Measurements from ENCODE around the gene RNF175.

RNF175 gene

GRCh38 chr4:153784166-153784699 lies 24.4 kb upstream of the RNF175 start:
- no peak for DNase-seq

GRCh38 chr4:153782581-153782980 lies 22.8 kb upstream of the RNF175 start:
- DNase-seq: no peak

GRCh38 chr4:153781717-153782416 lies 22.0 kb upstream of the RNF175 start:
- DNase-seq: no peak

- no peak for DNase-seq
These were observed 21.5 kb upstream of the RNF175 start for GRCh38 chr4:153781280-153781679.

- no peak for DNase-seq
These were observed 21.1 kb upstream of the RNF175 start for GRCh38 chr4:153780876-153781275.

GRCh38 chr4:153780221-153780620 lies 20.4 kb upstream of the RNF175 start:
- no peak for DNase-seq

GRCh38 chr4:153778383-153778782 lies 18.6 kb upstream of the RNF175 start:
- no peak for DNase-seq

- DNase-seq: no peak
These were observed 17.6 kb upstream of the RNF175 start for GRCh38 chr4:153777421-153777820.

- DNase-seq: no peak
These were observed 16.8 kb upstream of the RNF175 start for GRCh38 chr4:153776601-153777000.

- DNase-seq: no peak
These were observed 13.4 kb upstream of the RNF175 start for GRCh38 chr4:153773236-153773690.

GRCh38 chr4:153771046-153771445 lies 11.2 kb upstream of the RNF175 start:
- DNase-seq: peak; percentile 47

- DNase-seq: no peak
These were observed 6.9 kb upstream of the RNF175 start for GRCh38 chr4:153766758-153767157.

GRCh38 chr4:153765894-153766293 lies 6.1 kb upstream of the RNF175 start:
- no peak for DNase-seq

- DNase-seq: no peak
These were observed 5.0 kb upstream of the RNF175 start for GRCh38 chr4:153764601-153765368.

- DNase-seq: peak; percentile 31
These were observed 3.6 kb upstream of the RNF175 start for GRCh38 chr4:153763404-153763803.

GRCh38 chr4:153758688-153759406 lies 977 bp downstream of the RNF175 start:
- DNase-seq: no peak

- no peak for DNase-seq
These were observed 1.7 kb downstream of the RNF175 start for GRCh38 chr4:153758136-153758535.

- peak; percentile 63 for DNase-seq
These were observed 2.4 kb downstream of the RNF175 start for GRCh38 chr4:153757407-153757806.

- no peak for DNase-seq
These were observed 4.6 kb downstream of the RNF175 start for GRCh38 chr4:153755186-153755585.

- peak; percentile 84 for DNase-seq
These were observed 9.5 kb downstream of the RNF175 start for GRCh38 chr4:153750197-153750817.

- DNase-seq: peak; percentile 52
These were observed 11.4 kb downstream of the RNF175 start for GRCh38 chr4:153748378-153748777.

- DNase-seq: peak; percentile 40
These were observed 12.3 kb downstream of the RNF175 start for GRCh38 chr4:153747406-153747955.

- DNase-seq: peak; percentile 53
These were observed 14.2 kb downstream of the RNF175 start for GRCh38 chr4:153745651-153746050.
